ENCODE data around the gene KIF3C. TPM values are rescaled to one million over a fixed set of nuclear protein-coding genes. Genes with fewer than 3 reads are reported as not detected.

KIF3C gene
- total and polyA plus RNA-seq, 9 of the 15 experiments (the other 6 are each of a cell fraction or from before 2014, with no cell fraction given), result 0.69 to 6.7 (median 3.3) TPM

DNA sequence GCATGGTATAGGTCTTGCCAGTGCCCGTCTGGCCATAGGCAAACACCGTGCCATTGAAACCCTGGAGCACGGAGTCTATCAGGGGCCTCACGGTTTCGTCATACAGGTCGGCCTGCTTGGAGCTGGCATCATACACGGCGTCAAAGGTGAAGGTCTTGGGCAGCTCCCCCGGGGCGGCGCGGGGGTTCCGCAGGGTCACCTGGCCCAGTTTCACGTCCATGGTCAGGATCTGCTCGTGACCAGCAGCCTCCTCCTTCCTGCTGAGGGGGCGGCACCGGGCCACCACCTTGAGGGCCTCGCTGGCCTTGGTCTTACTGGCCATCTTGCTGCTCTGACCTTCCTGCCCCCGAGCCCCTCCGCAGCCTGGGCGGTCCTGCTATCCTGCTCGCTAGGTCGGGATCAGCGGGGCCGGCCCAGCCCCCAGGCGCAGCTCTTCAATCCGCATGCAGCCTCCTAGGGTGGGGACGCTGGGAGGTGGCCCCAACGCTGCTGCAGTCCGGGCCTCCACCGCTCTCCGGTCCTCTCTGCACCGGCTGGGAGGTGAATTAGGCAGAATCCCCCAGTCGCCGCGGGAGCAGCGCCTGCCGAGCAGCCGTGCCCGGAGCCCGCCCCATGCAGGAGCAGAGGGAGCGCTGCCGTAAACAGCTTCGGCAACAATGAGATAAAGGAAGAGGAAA is 563 bp downstream of the KIF3C start (continued):
- TF ChIP-seq JUN (IDR thresholded peaks at IDR 0.05; ENCODE audit: borderline replicate concordance, low read depth, low read length) (no peak), JUN (CRISPR knock-in tag; IDR thresholded peaks at IDR 0.05; ENCODE audit: borderline replicate concordance) (no peak), KDM5B (IDR thresholded peaks at IDR 0.05; ENCODE audit: insufficient replicate concordance, low read depth, low read length) (peak; percentile 18), SMARCA4 (IDR thresholded peaks at IDR 0.05) (peak; percentile 54), RB1 (IDR thresholded peaks at IDR 0.05; ENCODE audit: low read depth) (0 out of 2 replicates have a peak, but pooled peaks have one; percentile 9), SOX6 (IDR thresholded peaks at IDR 0.05) (0 out of 2 replicates have a peak, but pooled peaks have one; percentile 16), XRCC5 (IDR thresholded peaks at IDR 0.05; ENCODE audit: low read depth, low read length) (no peak), BCOR (IDR thresholded peaks at IDR 0.05) (0 out of 2 replicates have a peak, but pooled peaks have one; percentile 8), SMARCC2 (IDR thresholded peaks at IDR 0.05; ENCODE audit: low read depth) (0 out of 2 replicates have a peak, but pooled peaks have one; percentile 37), HMGN3 (IDR thresholded peaks at IDR 0.05; ENCODE audit: borderline replicate concordance, extremely low read depth, insufficient read length, low read depth, low read length) (peak; percentile 5), ZNF263 (CRISPR knock-in tag; IDR thresholded peaks at IDR 0.05; ENCODE audit: borderline replicate concordance) (peak; percentile 19; the same call in 1 of the 2 replicates), ASH1L (IDR thresholded peaks at IDR 0.05; ENCODE audit: borderline replicate concordance, low read depth, partially characterized antibody) (no peak), SIN3B (IDR thresholded peaks at IDR 0.05; ENCODE audit: low read depth) (0 out of 2 replicates have a peak, but pooled peaks have one; percentile 34), SMC3 (conservative IDR thresholded peaks at IDR 0.05; ENCODE audit: insufficient read depth, low read depth, low read length) (no peak), CEBPG (CRISPR knock-in tag; IDR thresholded peaks at IDR 0.05) (no peak), CEBPG (tag; conservative IDR thresholded peaks at IDR 0.05 in 1 of 2, IDR thresholded peaks at IDR 0.05 in 1 of 2) (no peak)
- TF ChIP-seq, protein P1, sequence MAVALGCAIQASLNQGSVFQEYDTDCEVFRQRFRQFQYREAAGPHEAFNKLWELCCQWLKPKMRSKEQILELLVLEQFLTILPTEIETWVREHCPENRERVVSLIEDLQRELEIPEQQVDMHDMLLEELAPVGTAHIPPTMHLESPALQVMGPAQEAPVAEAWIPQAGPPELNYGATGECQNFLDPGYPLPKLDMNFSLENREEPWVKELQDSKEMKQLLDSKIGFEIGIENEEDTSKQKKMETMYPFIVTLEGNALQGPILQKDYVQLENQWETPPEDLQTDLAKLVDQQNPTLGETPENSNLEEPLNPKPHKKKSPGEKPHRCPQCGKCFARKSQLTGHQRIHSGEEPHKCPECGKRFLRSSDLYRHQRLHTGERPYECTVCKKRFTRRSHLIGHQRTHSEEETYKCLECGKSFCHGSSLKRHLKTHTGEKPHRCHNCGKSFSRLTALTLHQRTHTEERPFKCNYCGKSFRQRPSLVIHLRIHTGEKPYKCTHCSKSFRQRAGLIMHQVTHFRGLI (CRISPR knock-in tag; IDR thresholded peaks at IDR 0.05), result no peak
- TF ChIP-seq, protein P2, sequence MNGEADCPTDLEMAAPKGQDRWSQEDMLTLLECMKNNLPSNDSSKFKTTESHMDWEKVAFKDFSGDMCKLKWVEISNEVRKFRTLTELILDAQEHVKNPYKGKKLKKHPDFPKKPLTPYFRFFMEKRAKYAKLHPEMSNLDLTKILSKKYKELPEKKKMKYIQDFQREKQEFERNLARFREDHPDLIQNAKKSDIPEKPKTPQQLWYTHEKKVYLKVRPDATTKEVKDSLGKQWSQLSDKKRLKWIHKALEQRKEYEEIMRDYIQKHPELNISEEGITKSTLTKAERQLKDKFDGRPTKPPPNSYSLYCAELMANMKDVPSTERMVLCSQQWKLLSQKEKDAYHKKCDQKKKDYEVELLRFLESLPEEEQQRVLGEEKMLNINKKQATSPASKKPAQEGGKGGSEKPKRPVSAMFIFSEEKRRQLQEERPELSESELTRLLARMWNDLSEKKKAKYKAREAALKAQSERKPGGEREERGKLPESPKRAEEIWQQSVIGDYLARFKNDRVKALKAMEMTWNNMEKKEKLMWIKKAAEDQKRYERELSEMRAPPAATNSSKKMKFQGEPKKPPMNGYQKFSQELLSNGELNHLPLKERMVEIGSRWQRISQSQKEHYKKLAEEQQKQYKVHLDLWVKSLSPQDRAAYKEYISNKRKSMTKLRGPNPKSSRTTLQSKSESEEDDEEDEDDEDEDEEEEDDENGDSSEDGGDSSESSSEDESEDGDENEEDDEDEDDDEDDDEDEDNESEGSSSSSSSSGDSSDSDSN (IDR thresholded peaks at IDR 0.05; ENCODE audit: borderline replicate concordance in 1 of 2, low read depth in 2 of 2, low read length in 2 of 2), result peak in 1 of 2 experiments; percentile 68; a peak in 1 of 4 replicates
- TF ChIP-seq, protein P3, sequence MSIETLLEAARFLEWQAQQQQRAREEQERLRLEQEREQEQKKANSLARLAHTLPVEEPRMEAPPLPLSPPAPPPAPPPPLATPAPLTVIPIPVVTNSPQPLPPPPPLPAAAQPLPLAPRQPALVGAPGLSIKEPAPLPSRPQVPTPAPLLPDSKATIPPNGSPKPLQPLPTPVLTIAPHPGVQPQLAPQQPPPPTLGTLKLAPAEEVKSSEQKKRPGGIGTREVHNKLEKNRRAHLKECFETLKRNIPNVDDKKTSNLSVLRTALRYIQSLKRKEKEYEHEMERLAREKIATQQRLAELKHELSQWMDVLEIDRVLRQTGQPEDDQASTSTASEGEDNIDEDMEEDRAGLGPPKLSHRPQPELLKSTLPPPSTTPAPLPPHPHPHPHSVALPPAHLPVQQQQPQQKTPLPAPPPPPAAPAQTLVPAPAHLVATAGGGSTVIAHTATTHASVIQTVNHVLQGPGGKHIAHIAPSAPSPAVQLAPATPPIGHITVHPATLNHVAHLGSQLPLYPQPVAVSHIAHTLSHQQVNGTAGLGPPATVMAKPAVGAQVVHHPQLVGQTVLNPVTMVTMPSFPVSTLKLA (conservative IDR thresholded peaks at IDR 0.05), result peak in 1 of 2 experiments; percentile 77; a peak in 1 of 4 replicates
- TF ChIP-seq, protein P4, sequence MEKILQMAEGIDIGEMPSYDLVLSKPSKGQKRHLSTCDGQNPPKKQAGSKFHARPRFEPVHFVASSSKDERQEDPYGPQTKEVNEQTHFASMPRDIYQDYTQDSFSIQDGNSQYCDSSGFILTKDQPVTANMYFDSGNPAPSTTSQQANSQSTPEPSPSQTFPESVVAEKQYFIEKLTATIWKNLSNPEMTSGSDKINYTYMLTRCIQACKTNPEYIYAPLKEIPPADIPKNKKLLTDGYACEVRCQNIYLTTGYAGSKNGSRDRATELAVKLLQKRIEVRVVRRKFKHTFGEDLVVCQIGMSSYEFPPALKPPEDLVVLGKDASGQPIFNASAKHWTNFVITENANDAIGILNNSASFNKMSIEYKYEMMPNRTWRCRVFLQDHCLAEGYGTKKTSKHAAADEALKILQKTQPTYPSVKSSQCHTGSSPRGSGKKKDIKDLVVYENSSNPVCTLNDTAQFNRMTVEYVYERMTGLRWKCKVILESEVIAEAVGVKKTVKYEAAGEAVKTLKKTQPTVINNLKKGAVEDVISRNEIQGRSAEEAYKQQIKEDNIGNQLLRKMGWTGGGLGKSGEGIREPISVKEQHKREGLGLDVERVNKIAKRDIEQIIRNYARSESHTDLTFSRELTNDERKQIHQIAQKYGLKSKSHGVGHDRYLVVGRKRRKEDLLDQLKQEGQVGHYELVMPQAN (IDR thresholded peaks at IDR 0.05; ENCODE audit: borderline replicate concordance), result 0 out of 2 replicates have a peak, but pooled peaks have one; percentile 29
